A549 (cell line): ENCODE data around the gene CMTM3. TPM values are rescaled to one million over a fixed set of nuclear protein-coding genes. Genes with fewer than 3 reads are reported as not detected.
"Not testable (repeated sequence)": the region's sequence is repeated elsewhere in the genome, so short reads cannot be mapped to it uniquely, and the experiment has no call there.

ENCODE experiments used
- ATAC-seq, 2 experiments: fragments of 200-7000 bp in 1 of 2; fragments of >200 bp in 1 of 2; cut with Nextera tagmentation in 1 of 2; cut with Tn5 transposase in 1 of 2; 3 replicates each; pipeline versions ENCODE4 v1.8.0 to v1.9.1; 2018 to 2020; ENCODE audit warnings: mild to moderate bottlenecking in 1 of 2, moderate library complexity in 1 of 2
- CTCF ChIA-PET: fragments of 300-600 bp; sonication (Branson Sonifier 250); formaldehyde crosslinking; extraction: SDS; loops from one replicate; lab custom pipeline; 2021; ENCODE audit warnings: antibody characterized with exemption, inconsistent platforms; lab: Yijun Ruan, JAX
- POLR2A ChIA-PET: fragments of 350-600 bp; formaldehyde crosslinking; extraction: SDS; loops from one replicate; lab custom pipeline; 2021; ENCODE audit warnings: antibody characterized with exemption, inconsistent platforms; lab: Yijun Ruan, JAX
- DNase-seq, 2 experiments: peaks; one replicate each; pipeline versions ENCODE4 v3.0.0 to v3.0.0-alpha.2; 2011 to 2016; ENCODE audit warnings: low read depth in 1 of 2, low spot score in 1 of 2
- FAIRE-seq: peaks from 2 replicates; lab custom pipeline; 2011; peaks lifted over from hg19 to GRCh38; lab: Jason Lieb, UNC
- H3K27ac ChIP-seq, 2 experiments: fragments of >200 bp; sonication (Bioruptor Twin); formaldehyde crosslinking; 3 replicates each; pipeline ENCODE4 v1.5.1; 2016 to 2017
- H3K4me1 ChIP-seq: fragments of >200 bp; sonication (Bioruptor Twin); formaldehyde crosslinking; 3 replicates; pipeline ENCODE4 v1.6.1; 2016
- H3K4me2 ChIP-seq: fragments of >200 bp; sonication (Bioruptor Twin); formaldehyde crosslinking; 3 replicates; pipeline ENCODE4 v1.6.1; 2016
- H3K4me3 ChIP-seq: fragments of >200 bp; sonication (Bioruptor Twin); formaldehyde crosslinking; 3 replicates; pipeline ENCODE4 v1.5.1; 2016
- H3K9me3 ChIP-seq: fragments of >200 bp; sonication (Bioruptor Twin); formaldehyde crosslinking; 3 replicates; pipeline ENCODE4 v1.6.1; 2016
- CHD2 ChIP-seq: fragments of 150-350 bp; IDR thresholded peaks from 2 replicates; pipeline ENCODE4 v1.6.1; 2014; ENCODE audit warnings: low read length; ENCODE audit not compliant: partially characterized antibody
- CHD4 ChIP-seq: fragments of 200-600 bp; sonication (generic); IDR thresholded peaks from 2 replicates; pipeline ENCODE4 v1.6.1; 2016; ENCODE audit warnings: antibody characterized with exemption, mild to moderate bottlenecking, borderline replicate concordance
- EHF ChIP-seq: fragments of 250-450 bp; sonication (Bioruptor Pico); IDR thresholded peaks from 2 replicates; pipeline ENCODE4 v1.5.0; 2020; ENCODE audit warnings: mild to moderate bottlenecking
- EHMT2 ChIP-seq: fragments of 200-600 bp; sonication (generic); IDR thresholded peaks from 2 replicates; pipeline ENCODE4 v1.6.1; 2016; ENCODE audit warnings: antibody characterized with exemption, low read depth, mild to moderate bottlenecking, moderate library complexity
- FOSB ChIP-seq: fragments of 250-450 bp; sonication (Bioruptor Pico); IDR thresholded peaks from 2 replicates; pipeline ENCODE4 v1.5.0; 2020; ENCODE audit warnings: mild to moderate bottlenecking, moderate library complexity
- FOXS1 ChIP-seq: fragments of 250-450 bp; sonication (Bioruptor Pico); IDR thresholded peaks from 2 replicates; pipeline ENCODE4 v1.5.0; 2020; ENCODE audit warnings: mild to moderate bottlenecking, moderate library complexity
- GATA3 ChIP-seq: IDR thresholded peaks from 2 replicates; pipeline ENCODE4 v1.6.1; 2012; ENCODE audit warnings: borderline replicate concordance
- HOXB13 ChIP-seq: fragments of 250-450 bp; sonication (Bioruptor Pico); IDR thresholded peaks from 2 replicates; pipeline ENCODE4 v1.5.0; 2020; ENCODE audit warnings: low read depth, mild to moderate bottlenecking, moderate library complexity
- HOXB5 ChIP-seq: fragments of 250-450 bp; sonication (Bioruptor Pico); IDR thresholded peaks from 2 replicates; pipeline ENCODE4 v1.5.0; 2020; ENCODE audit warnings: mild to moderate bottlenecking, moderate library complexity
- JUN ChIP-seq, 2 experiments: fragments of >200 bp; sonication (Bioruptor Twin); formaldehyde crosslinking; IDR thresholded peaks; 2 replicates in 1 of 2; 3 replicates in 1 of 2; pipeline ENCODE4 v1.6.1; 2016 to 2017
- NPAS2 ChIP-seq: fragments of 250-450 bp; sonication (Bioruptor Pico); IDR thresholded peaks from 2 replicates; pipeline ENCODE4 v1.8.0; 2022; ENCODE audit warnings: mild to moderate bottlenecking, moderate library complexity, borderline replicate concordance
- PHF8 ChIP-seq: fragments of 200-600 bp; sonication (generic); IDR thresholded peaks from 2 replicates; pipeline ENCODE4 v1.6.1; 2016; ENCODE audit warnings: low read depth, mild to moderate bottlenecking, antibody characterized with exemption, moderate library complexity, borderline replicate concordance
- RARB ChIP-seq: fragments of 250-450 bp; sonication (Bioruptor Pico); IDR thresholded peaks from 2 replicates; pipeline ENCODE4 v1.8.0; 2021; ENCODE audit warnings: mild to moderate bottlenecking, moderate library complexity
- RCOR1 ChIP-seq: fragments of 150-350 bp; IDR thresholded peaks from 2 replicates; pipeline ENCODE4 v1.6.1; 2014; ENCODE audit warnings: antibody characterized with exemption, low read length, low read depth
- RFX5 ChIP-seq: fragments of 450-650 bp; IDR thresholded peaks from 2 replicates; pipeline ENCODE4 v1.7.1; 2014; ENCODE audit warnings: antibody characterized with exemption, mild to moderate bottlenecking, moderate library complexity
- TP53 ChIP-seq: fragments of 250-450 bp; sonication (Bioruptor Pico); IDR thresholded peaks from 2 replicates; pipeline ENCODE4 v1.5.0; 2021; ENCODE audit warnings: mild to moderate bottlenecking, moderate library complexity
- ZC3H11A ChIP-seq: fragments of 450-650 bp; IDR thresholded peaks from 2 replicates; pipeline ENCODE4 v1.6.1; 2014; ENCODE audit warnings: antibody characterized with exemption, mild to moderate bottlenecking
- WGBS: methylation state at CpG from one replicate; pipeline ENCODE4 v1.1.6; 2017; ENCODE audit errors: missing lambda C conversion rate; 5-methylcytosine and 5-hydroxymethylcytosine counted together
- polyA plus RNA-seq, 4 experiments: library from polyadenylated mRNA; depleted of rRNA in 3 of 4; stranded (reverse); fragments of >200 nt; fragmentation: RNase III in 1 of 4; extraction: RNeasy Plus Mini Kit Qiagen cat#74134 plus additional on column Dnase treatment in 1 of 4; gene quantifications; 2 replicates in 3 of 4; 3 replicates in 1 of 4; pipeline ENCODE4 v1.2.3, GENCODE V29; 2011 to 2017
- TF ChIP-seq, protein P1 (sequence below): fragments of >200 bp; sonication (Bioruptor Twin); formaldehyde crosslinking; IDR thresholded peaks from 2 replicates; pipeline ENCODE4 v1.6.1; 2016
- TF ChIP-seq, protein P2 (sequence below): IDR thresholded peaks from 2 replicates; pipeline ENCODE4 v1.6.1; 2012; ENCODE audit warnings: low read depth, borderline replicate concordance
- TF ChIP-seq, protein P3 (sequence below): fragments of 250-450 bp; sonication (Bioruptor Pico); IDR thresholded peaks from 2 replicates; pipeline ENCODE4 v1.5.0; 2020; ENCODE audit warnings: low read depth, mild to moderate bottlenecking, moderate library complexity
- TF ChIP-seq, protein P4 (sequence below): fragments of 200-600 bp; sonication (generic); IDR thresholded peaks from 2 replicates; pipeline ENCODE4 v1.6.1; 2016; ENCODE audit warnings: antibody characterized with exemption, mild to moderate bottlenecking, moderate library complexity
- TF ChIP-seq, protein P5 (sequence below): IDR thresholded peaks from 2 replicates; pipeline ENCODE4 v1.6.1; 2012

CMTM3 gene
- polyA plus RNA-seq, 2 of the 4 experiments (the other 2 are of a cell fraction) = 36.0 to 36.1 TPM

DNA sequence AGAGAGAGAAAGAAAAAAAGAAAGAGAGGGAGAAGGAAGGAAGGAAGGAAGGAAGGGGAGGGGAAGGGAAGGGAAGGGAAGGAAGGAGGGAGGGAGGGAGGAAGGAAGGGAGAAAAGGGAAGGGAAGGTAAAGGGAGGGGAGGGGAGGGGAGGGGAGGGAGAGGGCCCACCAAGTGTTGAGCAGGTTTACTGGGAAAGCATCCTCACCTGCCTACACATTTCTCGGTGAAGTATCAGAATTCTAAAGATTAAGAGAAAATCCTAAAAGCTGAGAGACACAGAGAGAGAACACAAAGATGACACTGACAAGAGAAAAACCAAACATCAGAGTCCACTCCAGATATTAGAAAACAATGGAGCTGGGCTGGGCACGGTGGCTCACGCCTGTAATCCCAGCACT lies 12.3 kb upstream of the CMTM3 start:
- TF ChIP-seq EHMT2 = no peak
- no peak for TF ChIP-seq RARB (CRISPR knock-in tag)
- no peak for TF ChIP-seq JUN (IDR thresholded peaks at IDR 0.05)
- no peak for TF ChIP-seq EHF (CRISPR knock-in tag)
- TF ChIP-seq HOXB5 (CRISPR knock-in tag) = no peak
- ChIA-PET POLR2A (no interaction called here), CTCF (interaction anchor here (0.8 to 1.4 kb wide), 2 partner anchors 9 to 16 kb away, joined by 3 read pairs; no protein-coding TSS in a partner anchor)
- Histone ChIP-seq H3K27ac (no peak overlapping the region), H3K9me3 (no peaks in the 10 kb centered on the region), H3K4me3 (no peak overlapping the region), H3K4me1 (no peaks in the 10 kb centered on the region), H3K4me2 (no peak overlapping the region)
- FAIRE-seq = no peak
- no peak for DNase-seq
- WGBS = 54% methylated on average over 3 of the region's 3 CpGs
- ATAC-seq = no peak

DNA sequence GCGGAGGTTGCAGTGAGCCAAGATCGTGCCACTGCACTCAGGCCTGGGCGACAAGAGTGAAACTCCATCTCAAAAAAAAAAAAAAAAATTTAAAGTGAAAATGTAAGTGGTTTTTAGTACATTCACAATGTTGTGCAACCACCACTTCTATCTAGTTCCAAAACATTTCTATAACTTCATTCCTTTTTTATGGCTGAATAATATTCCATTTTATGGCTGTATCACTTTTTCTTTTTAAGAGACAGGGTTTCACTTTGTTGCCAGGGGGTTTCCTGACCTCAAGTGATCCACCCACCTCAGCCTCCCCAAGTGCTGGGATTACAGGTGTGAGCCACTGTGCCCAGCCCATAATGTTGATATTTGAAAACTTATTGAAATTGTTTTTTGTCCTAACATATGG lies 11.7 kb upstream of the CMTM3 start:
- no peaks in the 10 kb centered on the region for H3K9me3 ChIP-seq
- H3K4me1 ChIP-seq = no peaks in the 10 kb centered on the region
- POLR2A ChIA-PET = no interaction called here
- no peak for ATAC-seq
- FAIRE-seq = no peak
- no peak overlapping the region for H3K4me3 ChIP-seq
- CTCF ChIA-PET = interaction anchor here (0.8 to 1.4 kb wide), 3 partner anchors 9 to 185 kb away, joined by 3 read pairs; no protein-coding TSS in a partner anchor
- TF ChIP-seq GATA3 (no peak), CHD2 (no peak), HOXB5 (CRISPR knock-in tag) (no peak), NPAS2 (no peak), PHF8 (no peak), ZC3H11A (no peak), HOXB13 (CRISPR knock-in tag) (no peak)
- TF ChIP-seq, protein P1, sequence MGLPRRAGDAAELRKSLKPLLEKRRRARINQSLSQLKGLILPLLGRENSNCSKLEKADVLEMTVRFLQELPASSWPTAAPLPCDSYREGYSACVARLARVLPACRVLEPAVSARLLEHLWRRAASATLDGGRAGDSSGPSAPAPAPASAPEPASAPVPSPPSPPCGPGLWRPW = no peak
- no peak overlapping the region for H3K4me2 ChIP-seq
- WGBS = 96% methylated on average over 3 of the region's 3 CpGs
- no peak for DNase-seq
- no peak overlapping the region for H3K27ac ChIP-seq

DNA sequence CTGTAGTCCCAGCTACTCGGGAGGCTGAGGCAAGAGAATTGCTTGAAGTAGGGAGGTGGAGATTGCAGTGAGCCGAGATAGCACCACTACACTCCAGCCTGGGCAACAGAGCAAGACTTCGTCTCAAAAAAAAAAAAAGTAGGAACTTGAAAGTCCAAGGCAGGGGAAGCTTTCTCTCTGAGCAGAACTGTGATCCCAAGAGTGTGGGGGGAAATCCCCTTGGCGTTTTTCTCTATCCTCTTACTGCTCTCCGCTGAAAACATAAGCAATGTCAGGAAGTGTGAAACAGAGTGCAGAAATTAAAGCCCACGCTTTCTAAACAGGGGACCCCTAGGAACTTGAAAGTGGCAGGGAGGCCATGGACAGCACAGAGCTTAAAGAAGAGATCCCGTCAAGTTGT lies 9.8 kb upstream of the CMTM3 start:
- DNase-seq (no peak), ATAC-seq (no peak)
- TF ChIP-seq, protein P2, sequence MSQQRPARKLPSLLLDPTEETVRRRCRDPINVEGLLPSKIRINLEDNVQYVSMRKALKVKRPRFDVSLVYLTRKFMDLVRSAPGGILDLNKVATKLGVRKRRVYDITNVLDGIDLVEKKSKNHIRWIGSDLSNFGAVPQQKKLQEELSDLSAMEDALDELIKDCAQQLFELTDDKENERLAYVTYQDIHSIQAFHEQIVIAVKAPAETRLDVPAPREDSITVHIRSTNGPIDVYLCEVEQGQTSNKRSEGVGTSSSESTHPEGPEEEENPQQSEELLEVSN = no peak
- TF ChIP-seq, protein P3, sequence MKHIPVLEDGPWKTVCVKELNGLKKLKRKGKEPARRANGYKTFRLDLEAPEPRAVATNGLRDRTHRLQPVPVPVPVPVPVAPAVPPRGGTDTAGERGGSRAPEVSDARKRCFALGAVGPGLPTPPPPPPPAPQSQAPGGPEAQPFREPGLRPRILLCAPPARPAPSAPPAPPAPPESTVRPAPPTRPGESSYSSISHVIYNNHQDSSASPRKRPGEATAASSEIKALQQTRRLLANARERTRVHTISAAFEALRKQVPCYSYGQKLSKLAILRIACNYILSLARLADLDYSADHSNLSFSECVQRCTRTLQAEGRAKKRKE = no peak
- TF ChIP-seq FOXS1 = no peak
- TF ChIP-seq, protein P4, sequence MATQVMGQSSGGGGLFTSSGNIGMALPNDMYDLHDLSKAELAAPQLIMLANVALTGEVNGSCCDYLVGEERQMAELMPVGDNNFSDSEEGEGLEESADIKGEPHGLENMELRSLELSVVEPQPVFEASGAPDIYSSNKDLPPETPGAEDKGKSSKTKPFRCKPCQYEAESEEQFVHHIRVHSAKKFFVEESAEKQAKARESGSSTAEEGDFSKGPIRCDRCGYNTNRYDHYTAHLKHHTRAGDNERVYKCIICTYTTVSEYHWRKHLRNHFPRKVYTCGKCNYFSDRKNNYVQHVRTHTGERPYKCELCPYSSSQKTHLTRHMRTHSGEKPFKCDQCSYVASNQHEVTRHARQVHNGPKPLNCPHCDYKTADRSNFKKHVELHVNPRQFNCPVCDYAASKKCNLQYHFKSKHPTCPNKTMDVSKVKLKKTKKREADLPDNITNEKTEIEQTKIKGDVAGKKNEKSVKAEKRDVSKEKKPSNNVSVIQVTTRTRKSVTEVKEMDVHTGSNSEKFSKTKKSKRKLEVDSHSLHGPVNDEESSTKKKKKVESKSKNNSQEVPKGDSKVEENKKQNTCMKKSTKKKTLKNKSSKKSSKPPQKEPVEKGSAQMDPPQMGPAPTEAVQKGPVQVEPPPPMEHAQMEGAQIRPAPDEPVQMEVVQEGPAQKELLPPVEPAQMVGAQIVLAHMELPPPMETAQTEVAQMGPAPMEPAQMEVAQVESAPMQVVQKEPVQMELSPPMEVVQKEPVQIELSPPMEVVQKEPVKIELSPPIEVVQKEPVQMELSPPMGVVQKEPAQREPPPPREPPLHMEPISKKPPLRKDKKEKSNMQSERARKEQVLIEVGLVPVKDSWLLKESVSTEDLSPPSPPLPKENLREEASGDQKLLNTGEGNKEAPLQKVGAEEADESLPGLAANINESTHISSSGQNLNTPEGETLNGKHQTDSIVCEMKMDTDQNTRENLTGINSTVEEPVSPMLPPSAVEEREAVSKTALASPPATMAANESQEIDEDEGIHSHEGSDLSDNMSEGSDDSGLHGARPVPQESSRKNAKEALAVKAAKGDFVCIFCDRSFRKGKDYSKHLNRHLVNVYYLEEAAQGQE = no peak
- TF ChIP-seq RCOR1 = no peak
- TF ChIP-seq CHD4 = no peak
- TF ChIP-seq HOXB13 (CRISPR knock-in tag) = no peak
- no peak for TF ChIP-seq TP53 (CRISPR knock-in tag)
- TF ChIP-seq RFX5 = no peak
- no peak for TF ChIP-seq FOSB (CRISPR knock-in tag)
- TF ChIP-seq, protein P5, sequence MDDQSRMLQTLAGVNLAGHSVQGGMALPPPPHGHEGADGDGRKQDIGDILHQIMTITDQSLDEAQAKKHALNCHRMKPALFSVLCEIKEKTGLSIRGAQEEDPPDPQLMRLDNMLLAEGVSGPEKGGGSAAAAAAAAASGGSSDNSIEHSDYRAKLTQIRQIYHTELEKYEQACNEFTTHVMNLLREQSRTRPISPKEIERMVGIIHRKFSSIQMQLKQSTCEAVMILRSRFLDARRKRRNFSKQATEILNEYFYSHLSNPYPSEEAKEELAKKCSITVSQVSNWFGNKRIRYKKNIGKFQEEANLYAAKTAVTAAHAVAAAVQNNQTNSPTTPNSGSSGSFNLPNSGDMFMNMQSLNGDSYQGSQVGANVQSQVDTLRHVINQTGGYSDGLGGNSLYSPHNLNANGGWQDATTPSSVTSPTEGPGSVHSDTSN = no peak
- TF ChIP-seq, all 56 proteins: peak for 0
- WGBS = 68% methylated on average over 7 of the region's 7 CpGs
- CTCF ChIA-PET = interaction anchor here (0.6 to 1.3 kb wide), 4 partner anchors 13 to 224 kb away, joined by 3 to 4 read pairs (median 3); no protein-coding TSS in a partner anchor
- Histone ChIP-seq H3K4me1 (no peaks in the 10 kb centered on the region), H3K4me3 (no peak overlapping the region), H3K27ac (no peak overlapping the region), H3K9me3 (no peaks in the 10 kb centered on the region), H3K4me2 (no peak overlapping the region)
- FAIRE-seq = no peak
- POLR2A ChIA-PET = no interaction called here

DNA sequence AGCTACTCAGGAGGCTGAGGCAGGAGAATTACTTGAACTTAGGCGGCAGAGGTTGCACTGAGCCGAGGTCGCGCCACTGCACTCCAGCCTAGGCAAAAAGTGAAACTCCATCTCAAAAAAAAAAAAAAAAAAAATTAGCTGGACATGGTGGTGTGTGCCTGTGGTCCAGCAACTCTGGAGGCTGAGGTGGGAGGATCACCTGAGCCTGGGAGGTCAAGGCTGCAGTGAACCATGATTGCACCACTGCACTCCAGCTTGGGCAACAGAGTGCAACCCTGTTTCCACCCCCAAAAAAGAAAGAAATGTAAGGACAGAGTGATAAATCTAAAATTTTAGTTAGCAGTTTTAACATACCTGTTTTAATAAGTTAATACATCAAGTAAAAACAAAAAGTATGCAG lies 7.9 kb upstream of the CMTM3 start:
- FAIRE-seq, H3K9me3 ChIP-seq, H3K4me1 ChIP-seq, H3K4me3 ChIP-seq, DNase-seq, H3K27ac ChIP-seq, H3K4me2 ChIP-seq, ATAC-seq: not testable (repeated sequence)
- CTCF ChIA-PET = interaction anchor here (2.2 to 3.4 kb wide), 2 partner anchors 11 to 271 kb away, joined by 8 to 19 read pairs; no protein-coding TSS in a partner anchor
- 93% methylated on average over 4 of the region's 4 CpGs for WGBS
- POLR2A ChIA-PET = interaction anchor here (0.7 kb wide), 3 partner anchors 16 to 563 kb away, joined by 4 to 5 read pairs (median 4); partner anchors contain the start of gene TRADD
